Measurements from ENCODE around the gene ADCY4.

DNA sequence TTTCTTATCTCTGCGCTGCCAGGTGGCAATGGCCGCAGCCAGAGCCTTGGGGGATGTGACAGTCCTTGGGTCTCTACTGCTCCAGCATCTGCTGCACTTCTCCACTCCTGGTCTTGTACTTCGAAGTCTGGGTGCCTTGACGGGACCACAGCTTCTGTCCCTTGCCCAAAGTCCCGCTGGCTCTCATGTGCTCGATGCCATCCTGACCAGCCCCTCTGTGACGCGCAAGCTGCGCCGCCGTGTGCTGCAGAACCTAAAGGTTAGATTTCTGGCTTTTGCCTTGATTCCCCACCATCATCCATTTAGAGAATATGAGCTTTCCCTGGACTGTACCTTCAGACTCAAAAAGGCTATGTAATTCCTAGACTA is 30.9 kb downstream of the ADCY4 start:
- TF ChIP-seq, protein P1, sequence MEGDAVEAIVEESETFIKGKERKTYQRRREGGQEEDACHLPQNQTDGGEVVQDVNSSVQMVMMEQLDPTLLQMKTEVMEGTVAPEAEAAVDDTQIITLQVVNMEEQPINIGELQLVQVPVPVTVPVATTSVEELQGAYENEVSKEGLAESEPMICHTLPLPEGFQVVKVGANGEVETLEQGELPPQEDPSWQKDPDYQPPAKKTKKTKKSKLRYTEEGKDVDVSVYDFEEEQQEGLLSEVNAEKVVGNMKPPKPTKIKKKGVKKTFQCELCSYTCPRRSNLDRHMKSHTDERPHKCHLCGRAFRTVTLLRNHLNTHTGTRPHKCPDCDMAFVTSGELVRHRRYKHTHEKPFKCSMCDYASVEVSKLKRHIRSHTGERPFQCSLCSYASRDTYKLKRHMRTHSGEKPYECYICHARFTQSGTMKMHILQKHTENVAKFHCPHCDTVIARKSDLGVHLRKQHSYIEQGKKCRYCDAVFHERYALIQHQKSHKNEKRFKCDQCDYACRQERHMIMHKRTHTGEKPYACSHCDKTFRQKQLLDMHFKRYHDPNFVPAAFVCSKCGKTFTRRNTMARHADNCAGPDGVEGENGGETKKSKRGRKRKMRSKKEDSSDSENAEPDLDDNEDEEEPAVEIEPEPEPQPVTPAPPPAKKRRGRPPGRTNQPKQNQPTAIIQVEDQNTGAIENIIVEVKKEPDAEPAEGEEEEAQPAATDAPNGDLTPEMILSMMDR (IDR thresholded peaks at IDR 0.05; ENCODE audit: insufficient read depth, low read length, poor library complexity, severe bottlenecking): no peak
- no peak for TF ChIP-seq EZH2phosphoT487 (conservative IDR thresholded peaks at IDR 0.05; ENCODE audit: low read length)
